Lower leg skin (tissue), 3 donors: ENCODE results near the gene RFX2.

Source experiments
- POLR2A ChIP-seq, 2 donors: fragments of 450-650 bp; IDR thresholded peaks; one replicate each; pipeline ENCODE4 v1.6.1; 2016 to 2017; ENCODE audit warnings: antibody characterized with exemption in 2 of 2, mild to moderate bottlenecking in 1 of 2, moderate library complexity in 1 of 2
- TF ChIP-seq, protein P1 (sequence below), 3 donors: fragments of 450-650 bp; IDR thresholded peaks; one replicate each; pipeline ENCODE4 v1.5.1; 2016; ENCODE audit warnings: antibody characterized with exemption in 3 of 3, mild to moderate bottlenecking in 3 of 3, moderate library complexity in 2 of 3

DNA sequence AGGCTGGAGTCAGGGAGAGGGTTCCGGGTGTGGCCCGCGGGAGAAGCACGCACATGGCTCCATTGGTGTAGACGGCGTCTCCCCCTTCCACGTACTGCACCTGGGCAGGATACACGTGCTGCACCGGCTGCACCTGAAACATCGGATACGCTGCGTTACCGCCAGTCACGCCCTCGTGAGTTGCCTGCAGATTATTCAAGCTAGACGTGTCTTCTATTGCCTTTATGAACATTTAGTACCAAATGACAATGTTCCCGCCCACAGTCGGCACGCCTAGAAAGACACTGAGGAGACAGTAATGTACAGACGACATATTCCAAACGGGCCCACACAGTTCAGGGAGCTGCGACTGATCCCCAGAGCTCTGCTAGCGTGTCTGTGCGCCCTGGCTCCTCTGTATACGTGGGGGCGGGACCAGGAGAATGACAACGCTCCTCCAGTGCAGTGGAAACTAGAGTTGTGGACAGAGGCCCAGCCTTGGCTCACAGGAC lies 68.3 kb downstream of the RFX2 start:
- TF ChIP-seq, protein P1, sequence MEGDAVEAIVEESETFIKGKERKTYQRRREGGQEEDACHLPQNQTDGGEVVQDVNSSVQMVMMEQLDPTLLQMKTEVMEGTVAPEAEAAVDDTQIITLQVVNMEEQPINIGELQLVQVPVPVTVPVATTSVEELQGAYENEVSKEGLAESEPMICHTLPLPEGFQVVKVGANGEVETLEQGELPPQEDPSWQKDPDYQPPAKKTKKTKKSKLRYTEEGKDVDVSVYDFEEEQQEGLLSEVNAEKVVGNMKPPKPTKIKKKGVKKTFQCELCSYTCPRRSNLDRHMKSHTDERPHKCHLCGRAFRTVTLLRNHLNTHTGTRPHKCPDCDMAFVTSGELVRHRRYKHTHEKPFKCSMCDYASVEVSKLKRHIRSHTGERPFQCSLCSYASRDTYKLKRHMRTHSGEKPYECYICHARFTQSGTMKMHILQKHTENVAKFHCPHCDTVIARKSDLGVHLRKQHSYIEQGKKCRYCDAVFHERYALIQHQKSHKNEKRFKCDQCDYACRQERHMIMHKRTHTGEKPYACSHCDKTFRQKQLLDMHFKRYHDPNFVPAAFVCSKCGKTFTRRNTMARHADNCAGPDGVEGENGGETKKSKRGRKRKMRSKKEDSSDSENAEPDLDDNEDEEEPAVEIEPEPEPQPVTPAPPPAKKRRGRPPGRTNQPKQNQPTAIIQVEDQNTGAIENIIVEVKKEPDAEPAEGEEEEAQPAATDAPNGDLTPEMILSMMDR (IDR thresholded peaks at IDR 0.05), result no peak
- TF ChIP-seq POLR2A (IDR thresholded peaks at IDR 0.05), result no peak
